GM18909 (cell line): ENCODE measurements around the gene SPATA9.
"Not testable (repeated sequence)": the region's sequence is repeated elsewhere in the genome, so short reads cannot be mapped to it uniquely, and the experiment has no call there.

Experiments used
- ATAC-seq: cut with Tn5 transposase; IDR thresholded peaks from one replicate; pipeline ENCODE4 v1.9.1; 2021; ENCODE audit warnings: mild to moderate bottlenecking; ENCODE audit not compliant: unreplicated experiment, poor library complexity

SPATA9 gene

GRCh38 chr5:95647886-95648860, 34.6 kb downstream of the SPATA9 start:
- no peak for ATAC-seq

- peak; percentile 96 for ATAC-seq
These were observed 36.0 kb downstream of the SPATA9 start, which contains the start of gene RFESD for GRCh38 chr5:95646569-95647431. Gene RFESD, plus strand, starts transcription at chr5:95646777. Its CDS starts 5,495 bp downstream, at chr5:95652272.

GRCh38 chr5:95646226-95646568, 36.6 kb downstream of the SPATA9 start:
- not testable (repeated sequence) for ATAC-seq

DNA sequence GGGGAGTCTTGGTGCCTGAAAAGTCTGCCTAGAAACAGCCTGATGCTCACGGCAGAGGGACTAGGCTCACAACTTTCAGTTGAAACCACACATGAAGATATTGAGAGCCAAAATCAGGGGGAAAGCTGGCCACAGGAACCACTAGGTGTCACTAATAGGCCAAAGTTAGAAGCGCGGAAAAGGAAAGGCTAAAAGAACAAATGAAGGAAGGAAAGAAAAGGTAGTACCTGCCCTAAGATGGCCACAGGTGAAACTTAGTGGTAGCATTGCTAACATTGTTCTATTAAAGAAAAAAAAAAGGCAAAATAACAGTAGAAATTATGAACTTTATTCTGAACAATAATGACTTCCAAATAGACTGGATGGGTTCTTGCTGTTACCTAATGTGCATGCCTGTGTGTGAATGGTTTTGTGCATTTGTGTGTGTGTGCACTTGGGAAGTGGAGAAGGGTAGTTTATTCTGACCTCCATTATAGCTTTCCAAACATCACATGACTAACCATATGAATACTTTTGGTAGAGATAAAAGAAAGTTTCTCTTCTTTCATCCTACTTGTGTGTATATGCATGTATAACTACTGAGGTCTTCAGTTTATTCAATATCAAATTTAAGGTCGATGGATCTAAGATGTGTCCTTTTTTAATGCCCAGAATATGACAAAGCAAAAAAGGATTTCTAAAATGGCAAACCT, 38.3 kb downstream of the SPATA9 start:
- peak; percentile 31 for ATAC-seq

- ATAC-seq, result no peak
These were observed 39.6 kb downstream of the SPATA9 start for GRCh38 chr5:95643152-95643551.

- no peak for ATAC-seq
These were observed 41.0 kb downstream of the SPATA9 start for GRCh38 chr5:95641741-95642220.

DNA sequence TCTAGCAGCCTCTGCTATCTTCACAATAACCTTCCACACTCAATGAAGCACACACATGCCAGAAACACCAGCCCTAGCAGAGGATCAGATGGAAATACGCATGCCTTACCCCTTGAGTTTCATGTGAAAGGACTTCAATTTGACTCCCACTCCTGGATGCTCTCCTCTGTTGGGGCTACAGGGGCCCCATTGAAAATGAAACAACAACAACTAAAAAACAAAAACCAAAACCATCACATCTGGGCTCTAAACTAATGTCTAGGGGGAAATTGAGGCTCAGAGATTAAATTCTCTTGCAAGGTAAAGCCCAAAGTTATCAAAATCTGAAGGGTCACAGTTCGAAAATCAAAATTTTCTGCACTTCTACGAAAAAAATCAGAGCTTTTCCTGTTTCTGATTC, 44.2 kb downstream of the SPATA9 start:
- ATAC-seq, result no peak

- ATAC-seq, result no peak
These were observed 48.7 kb downstream of the SPATA9 start for GRCh38 chr5:95634081-95634480.

GRCh38 chr5:95633671-95634070, 49.1 kb downstream of the SPATA9 start:
- ATAC-seq, result no peak

GRCh38 chr5:95632942-95633341, 49.8 kb downstream of the SPATA9 start:
- ATAC-seq, result not testable (repeated sequence)

GRCh38 chr5:95631991-95632675, 50.7 kb downstream of the SPATA9 start:
- peak; percentile 94 for ATAC-seq

- peak; percentile 22 for ATAC-seq
These were observed 51.4 kb downstream of the SPATA9 start for GRCh38 chr5:95631255-95631958.

DNA sequence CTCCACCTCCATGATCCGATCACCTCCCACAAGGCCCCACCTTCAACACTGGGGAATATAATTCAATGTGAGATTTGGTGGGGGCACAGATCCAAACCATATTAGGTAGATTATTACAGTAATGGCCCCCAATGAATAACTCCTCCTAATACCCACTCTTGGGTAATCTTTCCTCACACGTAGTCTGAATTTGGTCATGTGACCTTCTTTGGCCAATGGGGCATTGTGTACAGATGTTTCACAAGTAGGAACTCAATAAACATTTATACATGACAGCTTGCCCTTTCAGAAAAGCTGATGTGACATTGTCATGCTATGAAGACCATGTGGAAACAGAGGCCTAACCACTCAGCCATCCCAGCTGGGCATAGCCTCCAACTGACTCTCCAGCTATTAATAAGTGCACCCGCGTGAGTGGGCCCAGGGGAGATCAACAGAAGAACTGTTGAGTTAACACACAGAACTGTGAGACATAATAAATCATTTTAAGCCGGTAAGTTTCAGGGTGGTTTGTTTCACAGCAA, 52.3 kb downstream of the SPATA9 start:
- no peak for ATAC-seq

- no peak for ATAC-seq
These were observed 53.9 kb downstream of the SPATA9 start for GRCh38 chr5:95628933-95629332.

- ATAC-seq, result no peak
These were observed 54.6 kb downstream of the SPATA9 start for GRCh38 chr5:95627971-95628810.

- ATAC-seq, result no peak
These were observed 56.1 kb downstream of the SPATA9 start for GRCh38 chr5:95626701-95627100.

- ATAC-seq, result no peak
These were observed 58.4 kb downstream of the SPATA9 start for GRCh38 chr5:95624368-95624767.

DNA sequence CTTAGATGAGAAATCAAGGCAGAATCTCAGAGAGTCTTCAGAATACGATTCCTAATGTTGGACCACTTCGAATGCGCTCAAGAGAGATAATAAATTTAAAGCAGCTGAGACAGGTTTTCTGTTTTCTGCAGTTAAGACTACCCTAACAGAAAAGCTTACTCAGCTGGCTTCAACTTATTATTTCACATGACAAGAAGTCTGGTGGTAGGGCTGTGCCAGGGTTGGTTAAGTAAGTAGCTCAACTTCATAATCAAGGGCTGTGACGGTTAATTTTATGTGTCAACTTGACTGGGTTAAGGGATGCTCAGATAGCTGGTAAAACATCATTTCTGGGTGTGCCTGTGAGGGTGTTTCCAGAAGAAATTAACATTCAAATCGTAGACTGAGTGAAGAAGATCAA, 59.1 kb downstream of the SPATA9 start:
- no peak for ATAC-seq
